ENCODE results near the gene CCDC184.
"Not testable (repeated sequence)": the region's sequence is repeated elsewhere in the genome, so short reads cannot be mapped to it uniquely, and the experiment has no call there.

CCDC184 gene

DNA sequence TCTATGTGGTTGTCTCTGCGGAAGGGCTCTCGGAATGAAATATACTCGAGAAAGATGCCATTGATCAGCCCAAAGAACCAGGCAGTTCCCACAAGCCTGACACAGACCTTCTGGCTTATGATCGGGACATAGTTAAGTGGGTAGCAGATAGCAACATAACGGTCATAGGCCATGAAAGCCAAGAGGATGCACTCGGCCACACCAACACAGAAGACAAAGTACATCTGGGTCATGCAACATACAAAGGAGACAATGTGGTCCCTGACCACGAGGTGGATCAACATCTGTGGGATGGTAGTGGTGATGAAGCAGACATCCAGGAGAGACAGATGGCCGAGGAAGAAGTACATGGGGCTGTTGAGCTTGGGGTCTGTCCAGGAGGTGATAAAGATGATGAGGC lies 19.3 kb downstream of the CCDC184 start:
- no peak for FAIRE-seq
- DNase-seq (ENCODE audit: low spot score), result no peak

- FAIRE-seq, result no peak
- no peak for DNase-seq (ENCODE audit: low spot score)
Measured at GRCh38 chr12:48203192-48203591, 19.7 kb downstream of the CCDC184 start, which contains the start of gene OR10AD1. TSS of gene OR10AD1 (minus strand) at chr12:48203292. CDS start at chr12:48203292, 0 bp downstream.

DNA sequence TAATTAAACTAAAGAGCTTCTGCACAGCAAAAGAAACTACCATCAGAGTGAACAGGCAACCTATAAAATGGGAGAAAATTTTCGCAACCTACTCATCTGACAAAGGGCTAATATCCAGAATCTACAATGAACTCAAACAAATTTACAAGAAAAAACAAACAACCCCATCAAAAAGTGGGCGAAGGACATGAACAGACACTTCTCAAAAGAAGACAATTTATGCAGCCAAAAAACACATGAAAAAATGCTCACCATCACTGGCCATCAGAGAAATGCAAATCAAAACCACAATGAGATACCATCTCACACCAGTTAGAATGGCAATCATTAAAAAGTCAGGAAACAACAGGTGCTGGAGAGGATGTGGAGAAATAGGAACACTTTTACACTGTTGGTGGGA lies 26.1 kb downstream of the CCDC184 start:
- not testable (repeated sequence) for DNase-seq (ENCODE audit: low spot score); FAIRE-seq

- DNase-seq (ENCODE audit: low spot score), result no peak
- FAIRE-seq, result no peak
Measured at GRCh38 chr12:48216785-48217184, 33.3 kb downstream of the CCDC184 start.

DNA sequence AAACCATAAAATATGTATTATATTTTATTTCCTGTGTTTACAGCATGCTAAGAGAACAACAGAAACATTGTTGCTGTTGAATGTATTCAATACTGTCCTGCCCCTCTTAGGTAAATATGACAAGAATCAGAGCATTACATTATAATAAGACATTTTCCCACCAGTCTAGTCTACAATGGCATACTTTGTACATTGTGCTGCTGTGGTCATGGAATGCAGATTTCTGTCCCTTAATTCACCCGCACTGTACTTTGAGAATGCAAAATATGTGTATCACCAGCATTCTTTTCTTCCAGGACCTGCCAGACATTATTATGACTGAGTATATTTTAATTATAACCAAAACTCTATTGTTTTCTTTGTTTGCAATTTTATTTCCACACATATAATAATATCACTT lies 36.2 kb downstream of the CCDC184 start:
- FAIRE-seq (no peak), DNase-seq (ENCODE audit: low spot score) (no peak)

DNA sequence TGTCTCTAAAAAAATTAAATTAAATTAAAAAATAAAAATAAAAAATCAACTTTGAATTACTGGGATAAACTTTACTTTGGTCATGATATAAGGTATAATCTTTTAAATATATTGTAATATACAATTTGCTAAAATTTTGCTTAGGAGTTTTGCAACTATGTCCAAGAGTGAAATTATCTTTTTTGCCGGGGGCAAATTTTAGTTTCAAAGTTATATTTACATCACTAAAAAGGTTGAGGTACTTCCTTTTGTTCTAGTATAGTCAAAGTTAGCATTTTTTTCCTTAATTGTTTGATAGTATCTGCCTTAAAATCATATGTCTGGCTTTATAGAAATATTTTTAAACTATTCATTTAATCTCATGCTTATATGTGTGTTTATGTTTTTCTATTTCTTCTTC lies 37.3 kb downstream of the CCDC184 start:
- DNase-seq (ENCODE audit: low spot score), result no peak

GRCh38 chr12:48221645-48222044 lies 38.2 kb downstream of the CCDC184 start:
- DNase-seq (ENCODE audit: low spot score) (no peak), FAIRE-seq (no peak)

More for the DNA sequence above, 37.3 kb downstream of the CCDC184 start:
- FAIRE-seq, result no peak

- not testable (repeated sequence) for FAIRE-seq
Measured at GRCh38 chr12:48224533-48224932, 41.1 kb downstream of the CCDC184 start.

DNA sequence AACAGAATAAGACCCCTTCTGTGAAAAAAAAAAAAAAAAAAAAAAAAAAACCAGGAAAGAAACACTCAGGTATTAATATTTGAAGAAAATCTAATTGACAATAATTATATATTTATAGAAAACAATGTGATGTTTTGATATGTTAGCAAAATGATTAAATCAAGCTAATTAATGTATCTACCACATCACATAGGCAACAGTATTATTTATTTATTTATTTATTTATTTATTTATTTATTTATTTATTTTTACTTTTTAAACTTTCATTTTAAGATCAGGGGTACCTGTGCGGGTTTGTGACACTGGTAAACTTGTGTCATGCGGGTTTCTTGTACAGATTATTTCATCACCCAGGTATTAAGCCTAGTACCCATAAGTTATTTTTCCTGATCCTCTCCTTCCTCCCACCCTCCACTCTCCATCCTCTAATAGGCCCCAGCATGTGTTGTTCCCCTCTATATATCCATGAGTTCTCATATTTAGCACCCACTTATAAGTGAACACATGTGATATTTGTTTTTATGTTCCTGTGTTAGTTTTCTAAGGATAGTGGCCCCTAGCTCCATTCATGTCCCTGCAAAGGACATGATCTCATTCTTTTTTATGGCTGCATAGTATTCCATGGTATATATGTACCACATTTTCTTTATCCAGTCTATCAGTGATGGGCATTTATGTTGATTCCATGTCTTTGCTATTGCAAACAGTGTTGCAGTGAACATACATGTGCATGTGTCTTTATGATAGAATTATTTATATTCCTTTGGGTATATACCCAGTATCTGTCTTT lies 47.9 kb downstream of the CCDC184 start:
- FAIRE-seq; DNase-seq (ENCODE audit: low spot score): not testable (repeated sequence)

More at GRCh38 chr12:48224533-48224932, 41.1 kb downstream of the CCDC184 start:
- not testable (repeated sequence) for DNase-seq (ENCODE audit: low spot score)

Data from RCC 7860 (cell line).